GM18507 (cell line): Measurements from ENCODE around the gene CDK6.

Source experiments
- DNase-seq: peaks from one replicate; pipeline ENCODE4 v3.0.0; 2011; ENCODE audit warnings: low read depth; ENCODE audit not compliant: insufficient read length; ENCODE audit errors: extremely low spot score
- FAIRE-seq: peaks from 2 replicates; lab custom pipeline; 2011; peaks lifted over from hg19 to GRCh38; lab: Jason Lieb, UNC

The CDK6 gene

DNA sequence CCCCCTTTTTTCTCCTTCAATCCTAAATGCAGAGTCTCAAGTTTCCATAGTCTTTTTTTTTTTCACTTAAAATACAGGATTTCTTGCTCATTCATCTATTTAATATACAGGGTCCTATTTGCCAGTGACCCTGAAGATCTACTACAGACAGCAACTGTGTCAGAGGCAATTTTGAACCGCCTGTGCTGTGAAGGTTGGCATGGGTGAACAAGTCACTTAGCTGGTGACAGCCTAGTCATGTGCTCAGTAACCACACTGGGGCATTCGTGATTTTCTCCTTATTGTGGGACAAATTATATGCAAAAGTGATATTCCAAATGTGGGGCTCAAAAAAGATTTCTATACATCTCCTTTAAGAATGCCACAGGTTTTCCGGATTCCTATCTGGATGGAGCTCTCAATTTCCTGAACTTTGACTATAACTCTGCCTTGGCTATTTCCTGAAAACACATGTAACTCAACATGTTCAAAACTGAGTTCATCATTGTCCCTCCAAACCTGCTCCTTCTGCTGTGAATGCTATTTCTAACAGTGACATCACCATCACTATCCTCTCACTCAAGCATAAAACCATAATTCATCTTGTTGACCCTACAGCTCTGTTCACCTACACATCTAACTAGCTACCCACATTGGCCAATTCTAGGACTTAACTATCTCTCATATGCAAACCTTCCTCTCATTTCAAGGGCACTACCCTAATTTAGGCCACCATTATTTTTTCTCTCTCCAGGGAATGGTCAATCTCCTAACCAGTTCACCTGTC is 36.7 kb downstream of the CDK6 start:
- peak; percentile 52 for FAIRE-seq
- DNase-seq = no peak

DNA sequence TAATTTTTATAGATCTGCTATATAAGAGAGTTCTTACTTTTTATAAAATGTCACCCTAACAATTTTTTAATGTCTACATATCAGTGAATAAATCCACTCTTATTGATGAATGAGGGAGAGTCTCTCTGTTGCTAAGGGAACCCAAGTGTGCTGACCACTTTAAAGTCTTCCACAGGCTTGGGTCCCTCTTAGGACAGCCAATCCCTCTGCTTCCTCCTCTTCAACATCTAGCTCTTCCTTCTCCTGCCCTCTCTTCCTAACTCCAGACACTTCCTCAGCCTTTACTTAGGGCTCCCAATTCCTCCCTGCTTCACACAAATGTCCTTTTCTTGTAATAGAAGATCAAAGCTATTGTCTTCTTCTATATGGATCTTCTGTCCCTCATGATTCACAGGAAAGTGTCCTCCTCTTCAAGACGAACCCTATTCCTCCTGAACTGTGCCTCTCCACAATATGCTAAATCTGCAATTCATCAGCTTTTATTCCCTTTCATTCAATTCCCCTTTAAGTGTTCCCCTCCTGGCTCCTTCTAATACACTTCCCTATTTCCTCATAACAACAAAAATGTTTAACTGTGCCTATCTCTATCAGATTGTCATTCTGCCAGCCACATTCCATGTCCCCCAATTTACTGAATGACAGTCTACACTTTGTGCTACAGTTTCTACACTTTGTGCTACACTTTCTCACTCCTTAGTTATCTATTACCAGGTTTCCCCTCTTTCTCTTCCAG is 37.7 kb downstream of the CDK6 start:
- FAIRE-seq (no peak), DNase-seq (no peak)

DNA sequence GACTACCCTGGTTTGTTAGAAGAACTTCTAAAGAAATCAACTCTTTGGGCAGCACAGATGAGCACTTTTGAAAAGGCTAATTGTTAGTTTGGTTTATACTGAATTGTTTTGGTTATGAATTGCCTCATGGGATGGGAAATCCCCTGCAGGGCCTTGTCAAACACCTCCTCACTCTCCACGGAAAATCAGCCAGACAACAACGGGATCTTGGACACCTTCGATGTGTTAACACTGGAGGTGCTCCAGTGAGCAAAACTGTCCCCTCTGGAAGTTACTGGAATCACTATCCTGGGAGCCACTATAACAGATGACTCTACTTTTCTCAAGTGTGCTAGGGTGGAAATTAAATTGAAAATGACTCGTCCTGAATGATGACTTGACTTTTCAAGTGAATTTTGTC is 38.7 kb downstream of the CDK6 start:
- peak; percentile 55 for FAIRE-seq
- no peak for DNase-seq

DNA sequence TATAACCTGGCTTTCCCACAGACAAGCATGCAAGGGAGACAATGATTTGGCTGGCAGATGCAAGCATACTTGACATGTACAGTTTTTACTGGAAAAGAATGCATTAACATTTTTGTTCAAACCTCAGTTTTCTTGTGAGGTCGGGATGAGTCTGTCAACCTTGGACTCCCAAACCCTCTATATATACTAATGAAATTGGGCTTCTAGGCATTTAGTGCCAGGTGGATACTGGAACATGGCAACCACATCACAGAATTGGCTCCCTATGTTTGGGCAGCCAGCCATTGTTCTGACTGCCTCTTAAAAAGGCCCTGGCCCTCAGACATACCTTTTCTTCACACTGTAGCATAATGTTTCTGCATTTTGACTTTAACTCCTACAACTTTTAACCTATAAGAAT is 39.1 kb downstream of the CDK6 start:
- FAIRE-seq = no peak
- no peak for DNase-seq

DNA sequence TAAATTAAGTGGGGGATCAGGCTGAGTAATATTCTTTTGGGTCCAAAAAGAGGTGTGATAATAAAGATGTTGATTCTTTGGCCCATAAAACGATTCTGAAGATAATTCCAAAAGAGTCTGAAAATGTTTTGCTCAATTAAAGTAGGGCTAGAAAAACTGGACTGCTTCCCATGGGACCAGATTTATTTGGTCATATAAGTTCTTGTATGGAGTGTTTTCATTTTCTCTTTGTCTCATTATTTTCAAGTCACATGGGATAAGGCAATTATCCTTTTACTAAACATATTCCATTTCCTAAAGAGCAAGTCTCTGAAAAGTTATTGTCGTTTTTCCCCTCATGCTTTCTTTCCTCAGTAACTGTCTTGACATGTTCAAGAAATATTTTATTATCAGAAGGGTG is 41.5 kb downstream of the CDK6 start:
- DNase-seq = no peak
- FAIRE-seq = no peak

DNA sequence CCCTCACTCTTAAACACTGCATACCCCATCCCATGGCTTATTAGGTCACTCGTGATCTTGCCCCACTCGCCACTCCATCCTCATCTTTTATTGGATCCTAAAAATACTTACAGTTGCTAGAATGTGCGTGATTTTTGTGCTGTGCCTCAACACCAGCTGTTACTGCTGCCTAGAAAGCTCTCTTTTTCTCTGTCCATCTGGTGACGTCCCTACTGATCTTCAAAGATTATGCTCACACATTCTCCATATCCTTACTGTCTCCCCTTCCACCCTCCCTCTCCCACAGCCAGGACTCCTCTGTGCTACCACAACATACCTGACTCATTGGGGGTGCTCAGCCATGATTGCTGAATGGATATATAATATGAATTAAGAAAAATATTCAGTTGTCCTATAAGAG is 42.0 kb downstream of the CDK6 start:
- DNase-seq = no peak
- FAIRE-seq = no peak

DNA sequence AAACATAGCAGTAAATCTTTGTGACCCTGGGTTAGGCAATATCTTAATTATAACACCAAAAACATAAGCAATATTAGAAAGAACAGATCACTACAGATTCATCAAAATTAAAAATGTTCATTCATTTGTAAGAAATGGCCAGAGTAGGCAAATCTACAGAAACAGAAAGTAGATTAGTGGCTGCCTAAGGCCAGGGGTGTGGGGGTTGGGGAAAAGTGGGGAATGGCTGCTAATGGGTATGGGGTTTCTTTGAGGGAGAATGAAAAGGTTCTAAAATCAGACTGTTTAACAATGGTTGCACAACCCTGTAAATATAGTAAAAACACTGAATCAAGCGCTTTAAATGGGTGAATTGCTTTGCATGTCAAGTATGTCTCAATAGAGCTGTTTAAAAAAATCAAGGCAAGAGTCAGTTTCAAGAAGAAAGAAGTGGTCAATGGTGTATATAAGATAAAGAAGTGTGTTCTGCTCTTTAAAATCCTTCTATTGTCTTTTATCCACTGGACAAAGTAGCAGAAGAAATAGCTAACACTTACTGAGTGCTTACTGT is 42.6 kb downstream of the CDK6 start:
- DNase-seq = no peak

DNA sequence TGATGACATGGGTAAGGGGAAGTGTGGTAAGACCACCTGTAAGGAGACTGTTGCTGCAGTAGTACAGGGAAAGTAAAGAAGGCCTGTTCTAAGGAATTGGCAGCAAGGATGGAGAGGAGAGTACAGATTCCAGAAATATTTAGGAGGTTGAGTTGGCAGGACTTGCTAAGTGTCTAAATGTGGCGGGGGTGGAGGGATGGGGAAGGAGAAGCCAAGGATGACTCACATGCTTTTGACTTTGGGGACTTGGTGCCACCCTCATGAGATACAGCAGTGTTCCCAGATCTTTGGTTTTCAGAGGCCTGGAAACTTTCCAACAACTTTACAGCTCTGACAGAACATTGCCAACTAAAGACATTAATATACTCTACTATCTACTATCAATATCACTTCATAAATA is 45.4 kb downstream of the CDK6 start:
- FAIRE-seq = no peak

More for the DNA sequence above, 42.6 kb downstream of the CDK6 start:
- peak; percentile 60 for FAIRE-seq

DNA sequence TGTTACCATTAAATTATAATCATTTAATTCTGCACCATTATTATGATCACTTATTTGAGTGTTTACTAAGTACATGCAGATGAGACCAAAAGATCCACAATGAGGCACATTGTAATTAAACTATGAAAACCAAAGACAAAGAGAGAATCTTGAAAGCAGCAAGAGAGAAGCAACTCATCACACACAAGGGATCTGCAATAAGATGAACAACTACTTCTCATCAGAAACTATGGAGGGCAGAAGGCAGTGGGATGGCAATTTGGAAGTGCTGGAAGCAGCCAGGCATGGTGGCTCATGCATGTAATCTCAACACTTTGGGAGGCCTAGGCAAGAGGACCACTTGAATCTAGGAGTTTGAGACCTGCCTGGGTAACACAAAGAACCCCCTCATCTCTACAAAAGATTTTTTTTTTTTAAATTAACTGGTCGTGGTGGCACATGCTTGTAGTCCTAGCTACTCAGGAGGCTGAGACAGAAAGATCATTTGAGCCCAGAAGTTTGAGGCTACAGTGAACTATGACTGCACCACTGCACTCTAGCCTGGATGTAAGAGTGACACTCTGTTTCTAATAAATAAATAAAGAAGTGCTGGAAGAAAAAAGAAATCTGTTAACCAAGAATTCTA is 47.7 kb downstream of the CDK6 start:
- peak; percentile 33 for FAIRE-seq
- DNase-seq = no peak

More for the DNA sequence above, 45.4 kb downstream of the CDK6 start:
- no peak for DNase-seq

DNA sequence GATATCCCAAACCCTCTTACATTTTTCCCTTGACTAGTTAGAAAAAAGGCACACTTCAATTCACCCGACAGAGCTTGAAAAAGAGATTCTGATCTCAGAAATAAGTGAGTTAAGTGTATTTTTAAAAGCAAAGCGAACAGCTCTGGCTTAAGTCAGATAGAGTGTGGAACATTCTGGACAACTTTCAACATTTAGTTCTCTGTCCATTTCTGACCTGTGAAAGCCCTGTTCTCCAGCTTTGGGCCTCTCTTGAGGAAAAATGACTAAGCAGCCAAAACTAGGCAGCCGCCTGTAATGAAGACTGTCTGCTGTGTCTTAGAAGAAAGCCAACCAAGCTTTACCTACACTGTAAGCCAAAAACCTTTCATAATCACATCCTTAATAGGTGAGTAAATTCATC is 50.5 kb downstream of the CDK6 start:
- FAIRE-seq (no peak), DNase-seq (no peak)

DNA sequence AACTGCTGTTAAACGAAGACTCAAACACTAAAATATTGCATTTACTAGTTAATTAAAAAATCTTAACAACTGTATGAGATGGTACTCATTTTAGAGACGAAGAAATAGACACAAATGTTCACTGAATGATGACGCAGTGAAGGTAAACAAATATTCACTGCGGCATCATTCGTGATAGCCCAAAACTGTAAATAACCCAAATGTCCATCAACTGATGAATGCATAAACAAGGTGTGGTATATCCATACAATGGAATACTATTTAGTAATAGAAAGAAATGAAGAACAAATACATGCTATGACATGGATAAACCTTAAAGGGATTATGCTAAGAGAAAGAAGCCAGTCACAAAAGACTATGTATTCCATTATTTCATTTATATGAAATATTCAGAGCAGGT is 51.4 kb downstream of the CDK6 start:
- FAIRE-seq (no peak), DNase-seq (no peak)

DNA sequence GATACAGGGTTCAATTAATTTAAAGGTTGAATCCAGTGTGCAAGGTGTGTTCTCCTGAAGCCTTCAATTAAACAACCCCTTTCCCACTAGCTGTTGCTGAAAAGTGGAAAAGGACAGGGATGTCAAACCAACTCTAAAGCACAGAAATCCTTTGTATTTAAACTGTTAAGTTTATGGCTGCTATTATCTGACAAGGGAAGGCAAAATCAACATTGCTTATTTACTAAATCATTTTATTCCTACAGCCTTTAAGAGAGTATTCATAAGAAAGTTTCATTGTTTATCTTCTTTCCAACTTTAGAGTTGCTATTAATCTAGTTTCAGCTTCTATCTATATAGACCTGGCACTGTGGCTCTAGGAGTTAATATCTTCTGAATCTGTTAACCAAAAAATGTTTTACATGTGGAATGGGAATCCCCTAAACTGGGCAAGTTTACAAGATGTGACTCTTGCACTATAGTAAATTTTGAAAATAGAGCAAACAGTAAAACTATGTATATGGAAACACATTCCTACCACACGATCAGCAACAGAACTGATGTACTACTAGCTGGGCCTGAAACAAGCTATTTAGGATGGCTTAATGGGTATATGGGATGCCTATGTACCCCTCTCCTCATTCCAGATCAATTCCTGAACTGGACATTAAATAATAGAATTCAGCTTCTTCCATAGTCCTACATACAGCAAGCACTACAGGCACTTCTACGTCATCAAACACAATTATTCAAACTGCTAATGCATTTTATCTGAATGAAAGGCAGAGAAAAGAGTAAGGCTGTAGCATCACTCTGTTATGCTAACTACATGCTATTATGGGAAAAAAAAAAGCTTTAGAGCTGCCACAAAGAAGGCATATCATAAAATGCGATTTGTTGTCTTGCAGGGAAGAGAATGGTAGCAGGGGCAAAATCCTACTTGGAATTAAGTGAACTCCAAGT is 52.8 kb downstream of the CDK6 start:
- FAIRE-seq (peak; percentile 57), DNase-seq (no peak)

DNA sequence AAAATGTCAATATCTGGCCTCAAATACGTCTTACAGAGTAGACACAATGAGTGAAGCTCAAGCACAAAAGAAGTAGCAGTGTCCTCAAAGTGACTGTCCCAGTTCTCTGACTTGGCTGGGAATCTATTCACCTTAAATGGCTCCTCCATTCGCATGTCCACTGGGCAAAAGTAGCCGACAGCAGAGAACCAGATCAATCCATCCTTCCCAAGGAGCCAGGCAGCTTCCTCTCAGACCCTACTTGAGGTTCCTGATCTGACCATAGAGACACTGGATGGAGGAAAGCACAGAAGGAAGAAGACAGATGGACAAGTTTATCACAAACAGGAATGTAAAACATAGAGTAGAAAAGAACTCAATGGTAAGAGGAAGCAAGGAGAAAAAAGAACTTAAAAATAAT is 53.5 kb downstream of the CDK6 start:
- FAIRE-seq (no peak), DNase-seq (no peak)

DNA sequence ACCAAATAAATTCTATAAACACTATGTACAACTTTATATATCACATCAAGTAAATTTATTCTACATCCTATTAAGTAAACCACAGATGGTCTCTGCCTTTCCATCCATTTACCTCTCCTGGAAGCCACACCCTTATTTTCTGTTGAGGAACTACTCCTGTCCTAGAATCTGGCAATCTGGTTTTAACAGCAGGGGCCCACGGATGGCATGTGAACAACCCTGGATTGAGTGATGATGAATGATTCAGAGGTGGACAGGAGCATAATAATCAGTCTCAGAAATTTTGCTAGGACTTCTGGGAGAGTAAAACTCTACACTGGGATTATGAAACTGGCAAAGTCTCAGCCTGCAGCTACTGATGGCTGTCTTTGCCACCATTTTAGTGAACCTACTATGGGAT is 54.1 kb downstream of the CDK6 start:
- DNase-seq (no peak), FAIRE-seq (no peak)

DNA sequence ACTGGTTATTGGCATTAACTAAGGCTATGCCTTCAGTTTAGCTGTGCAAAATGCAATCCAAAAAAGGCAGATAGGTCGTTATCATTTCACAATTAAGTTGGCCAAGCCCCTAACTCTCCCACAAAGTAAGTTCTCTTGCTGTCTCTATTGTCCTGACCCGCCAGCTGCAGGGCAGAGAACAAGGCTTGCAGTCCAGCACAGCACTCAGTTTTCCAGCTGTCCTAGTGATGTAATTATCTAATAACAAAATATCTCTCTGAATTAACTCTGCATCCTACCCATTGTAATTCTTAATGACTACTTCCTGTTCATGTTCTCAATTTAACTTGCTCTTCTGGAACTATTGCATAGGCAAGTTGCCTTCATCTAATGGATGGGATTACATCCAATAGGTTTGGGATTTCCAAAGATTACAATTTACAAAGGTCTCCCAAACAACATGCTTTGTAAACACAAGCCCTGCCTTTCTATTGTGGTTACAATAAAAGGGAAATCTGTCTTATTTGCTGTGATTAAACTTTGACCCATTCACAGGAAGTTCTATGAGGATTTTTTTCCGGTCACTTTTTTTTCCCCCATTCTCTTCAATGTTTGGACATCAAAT is 55.2 kb downstream of the CDK6 start:
- DNase-seq (no peak), FAIRE-seq (no peak)

DNA sequence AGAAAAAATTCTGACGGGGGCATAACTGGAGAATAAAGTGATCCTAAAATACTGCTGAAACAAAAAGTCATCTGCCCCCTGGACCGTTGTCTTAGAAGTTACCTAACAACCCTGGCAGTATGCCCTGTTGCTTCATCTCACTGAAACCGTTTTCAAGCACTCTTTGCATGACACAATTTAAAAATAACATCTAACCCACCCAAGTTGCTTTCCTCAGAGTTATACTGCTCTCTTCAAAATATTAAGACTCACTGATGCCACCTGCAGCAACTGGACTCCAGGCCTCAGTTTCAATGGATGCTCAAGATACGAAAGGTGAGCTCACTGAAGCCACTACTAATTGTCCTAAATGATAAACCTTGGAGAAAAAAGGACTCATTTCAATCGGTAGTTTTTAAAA is 57.4 kb downstream of the CDK6 start:
- FAIRE-seq (no peak), DNase-seq (no peak)

DNA sequence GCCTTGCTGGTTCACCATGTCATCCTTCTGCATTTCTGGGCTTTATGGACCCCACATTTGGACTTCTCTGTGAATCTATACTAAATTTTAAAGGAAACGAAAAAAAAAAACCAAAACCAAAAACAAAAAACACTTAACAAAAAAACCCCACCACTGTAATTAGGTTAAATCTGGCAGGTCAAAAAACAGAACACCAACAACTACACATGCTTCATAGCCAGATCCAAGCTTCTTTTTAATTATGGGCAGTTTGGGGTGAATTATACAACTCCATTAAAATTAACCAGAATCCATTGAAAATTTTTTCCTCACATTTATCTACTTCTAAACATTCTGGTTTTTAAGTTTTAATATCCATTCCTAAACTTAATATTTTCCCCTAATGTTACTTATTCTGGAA is 58.4 kb downstream of the CDK6 start:
- no peak for FAIRE-seq
- DNase-seq = no peak

DNA sequence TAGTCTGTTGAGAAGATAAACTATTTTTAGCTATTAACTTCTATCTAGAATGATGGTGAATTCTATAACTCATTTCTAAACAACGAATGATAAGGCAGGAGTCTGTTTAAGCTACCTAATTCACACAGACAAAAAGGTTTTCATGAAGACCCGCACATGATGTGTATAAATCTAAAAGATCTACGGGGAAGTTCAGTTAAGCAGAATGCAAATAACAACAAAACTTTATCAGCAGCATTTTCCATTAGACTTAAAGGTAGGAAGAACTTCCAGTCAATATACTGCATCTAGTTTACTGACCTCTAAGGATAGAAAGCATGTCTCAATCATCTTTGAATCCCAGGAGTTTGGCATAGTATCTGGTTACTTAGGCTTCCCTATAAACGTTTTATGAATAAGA is 62.6 kb downstream of the CDK6 start:
- FAIRE-seq (no peak), DNase-seq (no peak)

DNA sequence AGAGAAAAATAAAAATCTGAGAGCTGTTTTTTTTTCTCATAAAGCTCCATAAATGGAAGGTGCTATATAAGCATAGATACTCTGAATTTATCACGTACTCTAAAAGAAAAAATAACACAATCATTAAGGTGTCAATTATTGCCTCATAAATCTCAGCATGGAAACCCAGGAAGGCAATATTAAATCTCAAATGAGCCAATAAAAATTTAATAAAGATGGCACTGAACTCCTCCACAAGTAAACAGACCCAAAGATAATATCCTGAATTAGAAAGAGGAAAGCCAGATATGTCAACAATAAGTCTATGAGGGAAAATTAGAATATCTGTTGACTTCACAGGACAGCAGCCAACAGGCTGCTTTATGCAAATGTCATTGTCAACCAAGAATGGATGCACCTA is 66.5 kb downstream of the CDK6 start:
- DNase-seq = no peak
- FAIRE-seq = no peak
